Measurements from ENCODE around the gene NOX5. TPM values are rescaled to one million over a fixed set of nuclear protein-coding genes. Genes with fewer than 3 reads are reported as not detected.
"Not testable (repeated sequence)": the region's sequence is repeated elsewhere in the genome, so short reads cannot be mapped to it uniquely, and the experiment has no call there.

NOX5 gene
- under 0.01 and 0.06 TPM in 2 replicates for total RNA-seq

- TF ChIP-seq, protein P1, sequence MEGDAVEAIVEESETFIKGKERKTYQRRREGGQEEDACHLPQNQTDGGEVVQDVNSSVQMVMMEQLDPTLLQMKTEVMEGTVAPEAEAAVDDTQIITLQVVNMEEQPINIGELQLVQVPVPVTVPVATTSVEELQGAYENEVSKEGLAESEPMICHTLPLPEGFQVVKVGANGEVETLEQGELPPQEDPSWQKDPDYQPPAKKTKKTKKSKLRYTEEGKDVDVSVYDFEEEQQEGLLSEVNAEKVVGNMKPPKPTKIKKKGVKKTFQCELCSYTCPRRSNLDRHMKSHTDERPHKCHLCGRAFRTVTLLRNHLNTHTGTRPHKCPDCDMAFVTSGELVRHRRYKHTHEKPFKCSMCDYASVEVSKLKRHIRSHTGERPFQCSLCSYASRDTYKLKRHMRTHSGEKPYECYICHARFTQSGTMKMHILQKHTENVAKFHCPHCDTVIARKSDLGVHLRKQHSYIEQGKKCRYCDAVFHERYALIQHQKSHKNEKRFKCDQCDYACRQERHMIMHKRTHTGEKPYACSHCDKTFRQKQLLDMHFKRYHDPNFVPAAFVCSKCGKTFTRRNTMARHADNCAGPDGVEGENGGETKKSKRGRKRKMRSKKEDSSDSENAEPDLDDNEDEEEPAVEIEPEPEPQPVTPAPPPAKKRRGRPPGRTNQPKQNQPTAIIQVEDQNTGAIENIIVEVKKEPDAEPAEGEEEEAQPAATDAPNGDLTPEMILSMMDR (conservative IDR thresholded peaks at IDR 0.05; ENCODE audit: low read depth, low read length) = no peak
- no peak for DNase-seq (ENCODE audit: low read depth)
- H3K4me3 ChIP-seq (ENCODE audit: low read depth, low read length) = no peak within 1 kb of the TSS
Measured at GRCh38 chr15:69014454-69014853, at the start of gene NOX5. Gene NOX5 (plus strand): TSS chr15:69014695. CDS start chr15:69014736, 41 bp downstream.

- H3K4me3 ChIP-seq (ENCODE audit: low read depth, low read length) = no peak overlapping the region
- no peak for DNase-seq (ENCODE audit: low read depth)
- TF ChIP-seq, protein P1 (conservative IDR thresholded peaks at IDR 0.05; ENCODE audit: low read depth, low read length) = no peak
Measured at GRCh38 chr15:68966996-68967395, 47.5 kb upstream of the NOX5 start.

DNA sequence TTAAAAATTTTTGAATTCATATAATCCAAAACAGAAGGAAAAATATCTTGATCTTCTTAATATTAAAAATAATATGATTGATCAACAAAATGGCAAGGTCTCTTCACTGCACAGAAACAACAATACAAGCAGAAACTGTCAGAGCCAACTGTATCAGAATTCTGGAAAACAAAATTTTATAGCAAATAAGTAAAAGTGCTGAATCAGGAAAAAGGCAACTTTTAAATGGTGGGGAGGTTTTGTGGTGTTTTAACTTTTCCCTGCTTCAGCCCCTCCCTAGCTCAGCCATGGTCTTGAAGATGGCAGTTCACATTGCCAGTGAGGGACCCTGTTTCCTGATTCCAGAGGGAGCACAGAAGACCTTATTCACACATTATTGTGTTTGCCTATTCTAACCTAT is 46.5 kb upstream of the NOX5 start:
- DNase-seq (ENCODE audit: low read depth) = no peak
- H3K4me3 ChIP-seq (ENCODE audit: low read depth, low read length) = no peak overlapping the region
- TF ChIP-seq, protein P1 (conservative IDR thresholded peaks at IDR 0.05; ENCODE audit: low read depth, low read length) = no peak

GRCh38 chr15:68969298-68969697 is 45.2 kb upstream of the NOX5 start:
- no peak overlapping the region for H3K4me3 ChIP-seq (ENCODE audit: low read depth, low read length)
- DNase-seq (ENCODE audit: low read depth) = no peak
- TF ChIP-seq, protein P1 (conservative IDR thresholded peaks at IDR 0.05; ENCODE audit: low read depth, low read length) = no peak

GRCh38 chr15:68972201-68973065 is 42.1 kb upstream of the NOX5 start:
- TF ChIP-seq, protein P1 (conservative IDR thresholded peaks at IDR 0.05; ENCODE audit: low read depth, low read length) = no peak
- DNase-seq (ENCODE audit: low read depth) = no peak
- H3K4me3 ChIP-seq (ENCODE audit: low read depth, low read length) = no peak overlapping the region

DNA sequence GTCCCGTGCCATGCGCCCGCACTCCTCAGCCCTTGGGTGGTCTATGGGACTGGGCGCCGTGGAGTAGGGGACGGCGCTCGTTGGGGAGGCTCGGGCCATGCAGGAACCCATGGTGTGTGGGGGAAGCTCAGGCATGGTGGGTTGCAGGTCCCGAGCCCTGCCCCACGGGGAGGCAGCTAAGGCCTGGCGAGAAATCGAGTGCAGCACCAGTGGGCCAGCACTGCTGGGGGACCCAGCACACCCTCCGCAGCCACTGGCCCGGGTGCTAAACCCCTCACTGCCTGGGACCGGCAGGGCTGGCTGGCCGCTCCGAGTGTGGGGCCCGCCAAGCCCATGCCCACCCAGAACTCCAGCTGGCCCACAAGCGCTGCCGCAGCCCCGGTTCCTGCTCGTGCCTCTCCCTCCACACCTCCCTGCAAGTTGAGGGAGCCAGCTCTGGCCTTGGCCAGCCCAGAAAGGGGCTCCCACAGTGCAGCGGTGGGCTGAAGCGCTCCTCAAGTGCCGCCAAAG is 38.8 kb upstream of the NOX5 start:
- H3K4me3 ChIP-seq (ENCODE audit: low read depth, low read length); DNase-seq (ENCODE audit: low read depth): not testable (repeated sequence)

DNA sequence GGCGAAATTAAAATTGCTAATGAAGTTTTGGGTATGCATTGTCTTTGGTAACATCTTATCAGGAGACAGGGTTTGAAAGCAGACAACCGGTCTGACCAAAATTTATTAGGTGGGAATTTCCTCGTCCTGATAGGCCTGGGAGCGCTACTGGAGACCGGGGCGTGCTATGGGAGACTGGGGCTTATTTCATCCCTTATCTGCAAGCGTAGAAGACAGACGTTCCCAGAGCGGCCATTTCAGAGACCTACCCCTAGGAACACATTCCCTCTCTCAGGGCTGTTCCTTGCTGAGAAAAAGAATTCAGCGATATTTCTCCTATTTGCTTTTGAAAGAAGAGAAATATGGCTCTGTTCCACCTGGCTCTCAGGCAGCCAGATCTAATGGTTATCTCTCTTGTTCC is 37.1 kb upstream of the NOX5 start:
- not testable (repeated sequence) for DNase-seq (ENCODE audit: low read depth); H3K4me3 ChIP-seq (ENCODE audit: low read depth, low read length)

DNA sequence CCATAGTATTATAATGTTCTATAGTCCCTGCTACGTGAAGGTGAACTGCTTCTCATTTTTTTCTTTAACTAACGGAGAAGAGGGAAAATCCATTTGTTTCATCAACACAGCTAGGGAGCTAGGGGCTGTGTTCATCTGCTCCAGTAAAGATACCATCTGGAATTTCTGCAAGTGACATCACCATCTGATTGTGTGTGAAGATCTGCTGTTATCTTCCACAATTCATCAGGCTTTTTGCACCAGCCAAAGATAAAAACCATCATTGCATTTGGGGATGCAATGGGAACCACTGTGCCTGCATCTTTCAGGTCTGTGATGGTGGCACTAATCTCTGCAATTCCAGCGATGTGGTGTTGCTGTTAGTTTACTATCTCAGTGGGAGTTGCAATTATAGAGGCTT is 35.5 kb upstream of the NOX5 start:
- TF ChIP-seq, protein P1 (conservative IDR thresholded peaks at IDR 0.05; ENCODE audit: low read depth, low read length) = no peak

More for the DNA sequence above, 35.5 kb upstream of the NOX5 start:
- no peak for DNase-seq (ENCODE audit: low read depth)
- H3K4me3 ChIP-seq (ENCODE audit: low read depth, low read length) = no peak overlapping the region
